GM21447 (cell line): ENCODE data around the gene FARP1.
"Not testable (repeated sequence)": the region's sequence is repeated elsewhere in the genome, so short reads cannot be mapped to it uniquely, and the experiment has no call there.

Experiments
- ATAC-seq: cut with Tn5 transposase; IDR thresholded peaks from one replicate; pipeline ENCODE4 v1.9.1; 2021; ENCODE audit not compliant: unreplicated experiment

Gene FARP1

DNA sequence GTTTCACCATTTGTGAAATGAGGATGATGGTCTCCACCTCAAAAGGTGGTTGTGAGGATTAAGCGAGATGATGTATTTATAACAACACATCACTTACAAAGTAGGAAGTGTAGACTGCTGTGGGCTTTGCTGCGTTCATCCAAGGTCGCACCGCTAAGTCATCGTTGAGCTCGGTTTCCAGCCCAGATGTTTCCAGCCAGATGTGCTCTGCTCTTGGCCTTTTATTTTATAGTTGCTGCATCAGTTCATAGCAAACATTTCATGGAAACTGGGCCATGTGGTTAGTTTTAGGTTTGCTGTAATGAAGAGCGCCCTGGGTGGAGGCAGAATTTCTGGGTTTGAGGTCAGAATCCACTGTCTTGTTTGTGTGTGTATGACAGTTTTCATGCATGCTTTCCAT is 110.6 kb downstream of the FARP1 start:
- ATAC-seq: no peak

DNA sequence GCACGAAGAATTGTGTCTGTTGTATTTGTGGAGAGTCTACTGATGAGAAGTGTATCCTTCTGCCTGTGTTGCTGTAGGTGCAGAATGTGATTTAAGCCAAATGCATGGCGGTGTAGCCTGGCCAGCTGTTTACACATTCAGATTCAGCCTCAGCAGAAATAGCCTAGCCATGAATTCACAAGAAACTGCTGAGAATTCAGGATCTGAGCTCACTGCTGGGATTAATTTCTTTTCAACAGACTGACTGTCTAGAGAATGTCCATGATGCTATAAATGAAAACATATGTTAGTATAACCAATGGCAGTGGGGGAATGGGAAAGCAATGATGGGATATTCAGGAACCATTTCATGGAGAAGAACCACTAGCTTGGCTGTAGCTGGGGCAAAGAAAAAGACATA is 111.6 kb downstream of the FARP1 start:
- ATAC-seq: no peak

DNA sequence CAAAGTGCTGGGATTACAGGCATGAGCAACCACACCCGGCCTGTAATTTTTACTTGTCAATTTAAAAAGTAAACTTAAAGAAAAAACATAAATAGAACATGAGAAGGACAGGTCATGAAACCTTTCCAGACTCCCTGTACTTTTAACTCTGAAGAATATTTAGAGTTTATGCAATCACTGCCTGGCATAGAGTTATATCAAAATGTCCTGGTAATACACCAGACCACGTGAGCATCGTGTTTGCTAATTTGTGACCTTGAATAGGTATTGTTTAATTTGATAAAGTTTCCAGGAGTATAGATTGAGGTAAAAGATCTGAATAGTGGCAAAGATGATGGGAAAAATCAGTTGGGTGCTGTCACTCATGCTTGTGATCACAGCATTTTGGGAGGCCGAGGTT is 115.3 kb downstream of the FARP1 start:
- ATAC-seq: no peak

DNA sequence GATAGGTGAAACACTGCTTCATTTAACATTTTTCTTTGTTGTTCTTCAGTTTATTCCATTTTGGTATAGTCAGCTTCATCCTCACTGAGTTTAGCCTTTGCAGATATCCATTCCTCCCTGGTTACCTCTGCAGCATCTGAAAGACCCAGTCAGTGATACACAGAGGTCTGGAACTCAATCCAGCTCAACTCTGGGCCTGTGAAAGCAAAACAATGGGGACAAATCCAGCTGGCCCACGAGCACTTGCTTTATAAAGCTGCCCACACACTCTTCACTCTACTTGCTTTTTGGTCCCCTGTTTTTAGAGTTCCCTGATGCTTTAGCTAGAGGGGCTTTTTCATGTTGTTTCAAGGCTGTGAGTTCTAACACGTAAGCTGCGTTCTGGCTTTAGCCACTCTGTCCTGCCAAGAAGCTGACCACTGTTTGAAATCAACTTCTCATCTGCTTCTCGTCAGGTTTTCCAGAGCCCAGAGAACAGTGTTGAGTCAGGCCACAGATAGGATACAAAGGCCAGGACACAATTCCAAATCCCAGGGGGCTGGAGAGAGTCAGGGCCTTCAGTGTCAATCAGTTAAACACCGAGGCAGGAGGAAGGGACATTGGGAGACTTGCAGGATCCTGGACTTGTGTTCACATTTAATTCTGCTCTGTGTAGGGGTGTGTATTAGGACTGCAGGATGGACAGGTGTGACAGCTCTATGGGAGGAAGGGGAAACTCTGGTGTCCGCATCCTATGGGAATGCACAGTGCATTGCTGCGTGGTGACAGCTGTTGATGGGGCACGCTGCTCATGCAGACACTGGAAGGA is 117.7 kb downstream of the FARP1 start:
- no peak for ATAC-seq

- ATAC-seq: no peak
Measured at GRCh38 chr13:98261165-98261702, 118.3 kb downstream of the FARP1 start.

GRCh38 chr13:98262292-98262691 is 119.4 kb downstream of the FARP1 start:
- no peak for ATAC-seq

- no peak for ATAC-seq
Measured at GRCh38 chr13:98263841-98264240, 120.9 kb downstream of the FARP1 start.

GRCh38 chr13:98264877-98265276 is 122.0 kb downstream of the FARP1 start:
- ATAC-seq: no peak

DNA sequence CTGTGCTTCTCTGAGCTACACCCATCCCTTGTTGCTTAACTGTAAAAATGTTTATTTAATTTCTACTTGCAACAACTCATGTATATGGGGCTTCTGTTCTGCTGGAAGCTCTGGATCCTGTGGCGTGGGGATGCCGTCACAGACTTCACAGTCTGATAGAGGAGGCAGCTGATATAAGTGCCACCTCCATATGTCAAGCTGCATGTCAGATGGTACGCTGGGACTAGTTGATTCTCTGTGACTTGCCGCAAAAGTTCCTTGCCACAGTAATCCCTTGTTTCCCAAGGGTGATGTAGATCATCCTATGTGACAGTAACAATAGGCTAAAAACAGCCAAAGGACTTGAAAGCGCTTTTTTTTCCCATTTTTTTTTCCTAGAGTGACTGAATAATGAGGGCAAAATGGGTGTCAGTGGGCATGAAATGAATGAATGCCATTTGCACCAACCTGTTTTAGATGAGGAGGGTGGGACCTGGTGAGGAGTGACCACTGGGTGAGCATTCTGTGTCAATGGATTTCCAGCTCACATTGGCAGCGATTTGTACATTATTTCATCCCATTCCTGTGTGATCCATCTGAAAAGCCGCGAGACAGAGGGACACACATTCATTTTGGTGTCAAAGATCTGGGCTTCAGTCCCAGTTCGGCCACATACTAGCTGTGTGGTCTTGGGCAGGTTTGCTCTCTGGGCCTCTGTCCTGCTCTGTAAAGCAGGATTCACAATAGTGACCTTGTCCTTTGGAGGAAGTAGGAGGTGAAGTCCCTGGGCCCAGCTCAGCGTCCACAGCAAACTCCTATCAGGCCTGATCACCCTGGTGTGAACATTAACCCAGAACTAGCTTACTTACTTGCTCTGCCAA is 123.0 kb downstream of the FARP1 start:
- no peak for ATAC-seq

- ATAC-seq: peak; percentile 53
Measured at GRCh38 chr13:98267080-98267912, 124.4 kb downstream of the FARP1 start.

DNA sequence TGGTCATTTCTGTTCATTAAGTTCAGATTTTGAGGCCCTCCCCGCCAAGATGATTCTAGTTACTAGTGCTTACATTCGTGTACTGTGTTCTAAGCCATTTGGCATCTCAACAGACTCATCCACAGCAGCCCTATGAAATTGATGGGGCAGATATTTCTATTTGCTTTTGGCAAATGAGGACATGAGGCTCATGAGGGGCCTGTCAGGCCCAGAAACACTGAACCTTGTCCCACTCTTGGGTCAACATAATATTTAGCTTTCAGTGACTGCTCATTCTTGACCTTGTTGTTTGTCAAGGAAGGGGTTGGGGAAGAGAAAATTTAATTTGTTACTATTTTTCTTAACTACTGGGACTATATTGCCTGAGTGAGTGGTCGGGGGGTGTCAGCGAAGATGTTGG is 126.5 kb downstream of the FARP1 start:
- ATAC-seq: no peak

GRCh38 chr13:98270819-98271218 is 127.9 kb downstream of the FARP1 start:
- no peak for ATAC-seq

DNA sequence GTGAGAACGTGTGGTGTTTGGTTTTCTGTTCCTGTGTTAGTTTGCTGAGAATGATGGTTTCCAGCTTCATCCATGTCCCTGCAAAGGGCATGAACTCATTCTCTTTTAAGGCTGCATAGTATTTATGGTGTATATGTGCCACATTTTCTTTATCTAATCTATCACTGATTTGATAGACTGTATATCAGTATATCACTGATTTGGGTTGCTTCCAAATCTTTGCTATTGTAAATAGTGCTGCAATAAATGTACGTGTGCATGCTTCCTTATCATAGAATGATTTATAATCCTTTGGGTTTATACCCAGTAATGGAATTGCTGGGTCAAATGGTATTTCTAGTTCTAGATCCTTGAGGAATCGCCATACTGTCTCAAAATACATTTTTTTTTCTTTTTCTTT is 128.8 kb downstream of the FARP1 start:
- ATAC-seq: not testable (repeated sequence)

DNA sequence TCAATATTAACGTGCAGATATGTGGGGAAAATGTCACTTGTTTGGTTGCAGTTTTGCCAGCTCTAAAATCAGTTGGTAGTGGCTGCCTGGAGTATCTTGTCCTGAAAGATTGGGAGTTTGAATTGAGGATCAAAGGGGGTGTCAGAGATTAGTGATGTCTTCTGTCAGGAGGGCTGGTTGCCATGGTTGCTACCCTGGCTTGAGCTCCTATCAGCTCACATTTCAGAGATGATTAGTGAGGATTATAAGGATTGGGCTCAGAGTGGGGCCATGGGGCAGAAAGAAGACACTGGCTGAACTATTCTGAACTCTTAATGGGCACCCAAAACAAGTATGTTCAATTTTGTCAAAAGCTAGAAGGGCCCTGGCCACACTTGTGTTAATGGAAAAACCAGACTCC is 129.7 kb downstream of the FARP1 start:
- ATAC-seq: no peak

GRCh38 chr13:98273067-98273823 is 130.4 kb downstream of the FARP1 start:
- ATAC-seq: no peak

DNA sequence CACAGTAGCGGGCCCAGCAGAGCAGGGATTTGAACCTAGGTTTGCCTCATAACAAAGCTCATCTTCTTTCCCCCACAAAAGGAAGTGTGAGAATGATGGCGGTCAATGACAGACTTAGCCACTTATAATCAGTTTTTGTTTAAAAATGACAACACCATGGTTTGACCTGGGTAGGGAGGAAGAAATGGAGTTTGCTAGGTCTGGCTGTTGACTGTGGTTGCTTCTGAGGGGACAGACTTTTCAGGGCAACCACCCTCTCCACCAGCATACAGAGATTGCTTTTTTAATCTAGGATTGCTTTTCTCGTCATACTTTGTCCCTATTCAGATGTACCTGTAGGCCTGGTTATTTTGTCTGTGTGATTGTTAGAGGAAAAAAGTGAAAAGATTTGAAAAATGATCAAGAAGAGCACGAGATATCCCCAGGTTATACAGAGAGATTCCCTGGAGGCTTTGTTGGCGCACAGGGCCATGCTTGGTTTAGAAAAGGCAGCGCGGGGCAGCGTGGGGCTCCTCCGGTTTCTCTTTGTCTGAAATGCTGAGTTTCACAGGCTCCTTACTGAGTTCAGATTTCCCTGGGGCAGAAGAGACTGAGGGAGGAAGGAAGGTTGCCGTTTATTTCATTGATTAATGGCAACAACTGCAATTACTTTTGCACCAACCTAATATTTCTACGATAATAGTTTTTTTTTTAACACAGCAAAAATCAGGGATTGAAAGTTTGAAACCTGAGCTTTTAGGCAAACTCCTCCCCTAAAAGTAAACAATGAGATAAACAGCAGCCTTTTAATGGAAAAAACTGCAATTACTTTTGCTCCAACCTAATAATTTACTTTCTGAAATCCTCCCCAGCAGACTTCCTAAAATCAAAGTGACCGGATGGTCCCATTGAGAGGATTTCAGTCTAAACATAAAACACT is 131.2 kb downstream of the FARP1 start:
- no peak for ATAC-seq

GRCh38 chr13:98274921-98275487 is 132.1 kb downstream of the FARP1 start:
- no peak for ATAC-seq

- ATAC-seq: no peak
Measured at GRCh38 chr13:98275681-98276171, 132.8 kb downstream of the FARP1 start.

DNA sequence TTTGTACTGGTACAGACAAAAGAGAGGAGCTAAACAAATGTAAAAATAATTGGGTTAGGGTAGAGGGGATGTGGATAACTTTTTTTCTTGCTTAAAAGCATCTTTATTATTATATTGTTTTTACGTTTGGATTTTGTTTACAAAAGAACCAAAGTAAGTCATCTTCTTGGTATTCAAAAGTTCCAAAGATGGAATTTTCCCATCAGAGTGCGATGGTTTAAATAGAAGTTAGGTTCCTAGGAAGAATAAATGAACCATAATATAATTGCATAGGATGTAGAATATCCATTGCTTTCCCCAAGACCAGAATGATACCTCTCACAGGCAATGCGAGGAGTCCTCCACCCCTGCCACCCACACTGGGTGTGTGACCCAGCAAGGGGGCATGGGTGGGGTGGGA is 133.6 kb downstream of the FARP1 start:
- ATAC-seq: no peak
